ENCODE results near the gene NLGN1.
"Not testable (repeated sequence)": the region's sequence is repeated elsewhere in the genome, so short reads cannot be mapped to it uniquely, and the experiment has no call there.

NLGN1 gene

DNA sequence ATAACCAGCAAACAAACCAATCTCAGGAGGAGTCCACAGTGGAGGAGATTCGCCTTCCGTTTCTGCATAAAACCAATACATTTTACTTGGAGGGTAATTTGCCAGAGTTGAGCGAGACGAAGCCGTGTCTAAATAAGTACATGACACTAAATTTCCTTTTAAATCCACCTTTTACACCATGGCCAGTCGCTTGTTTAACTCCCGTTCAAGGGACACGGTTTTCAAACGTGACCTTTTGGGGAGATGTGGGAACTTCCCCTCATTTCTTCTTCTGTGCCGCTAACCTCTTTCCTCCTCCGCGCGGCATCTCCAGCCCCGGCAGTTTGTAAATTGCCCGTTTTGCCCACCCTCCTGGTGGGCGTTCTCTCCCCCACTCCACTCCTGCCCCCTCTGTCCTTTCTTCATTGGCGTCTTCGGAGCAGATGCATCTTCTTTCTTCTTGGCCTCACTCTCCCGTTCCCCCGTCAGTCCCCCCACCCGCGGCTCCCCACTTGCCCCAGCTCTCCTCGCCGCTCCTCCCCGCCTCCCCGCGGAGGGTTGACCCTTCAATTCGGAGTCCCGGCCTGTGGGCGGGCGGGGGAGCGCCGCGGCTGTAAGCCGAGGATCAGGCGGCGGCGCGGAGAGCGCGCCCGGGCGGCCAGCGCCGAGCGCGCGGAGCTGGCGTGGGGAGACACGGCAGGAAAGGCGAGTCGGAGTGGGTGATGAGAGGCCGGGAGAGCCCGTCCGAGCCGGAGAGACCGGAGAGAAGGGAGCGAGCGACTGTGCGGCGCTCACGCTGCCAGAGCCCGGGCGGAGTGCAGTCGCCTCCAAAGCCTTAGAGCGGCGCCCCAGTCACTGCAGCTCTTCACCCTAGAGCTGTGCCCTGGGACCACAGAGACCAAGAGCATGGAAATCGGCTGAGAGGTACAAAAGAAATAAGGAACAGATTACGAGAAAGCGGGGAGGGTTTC, at the start of gene NLGN1:
Gene NLGN1, plus strand, starts transcription at position 584 of the 950 bp plus-strand sequence.
- no peak for DNase-seq

DNA sequence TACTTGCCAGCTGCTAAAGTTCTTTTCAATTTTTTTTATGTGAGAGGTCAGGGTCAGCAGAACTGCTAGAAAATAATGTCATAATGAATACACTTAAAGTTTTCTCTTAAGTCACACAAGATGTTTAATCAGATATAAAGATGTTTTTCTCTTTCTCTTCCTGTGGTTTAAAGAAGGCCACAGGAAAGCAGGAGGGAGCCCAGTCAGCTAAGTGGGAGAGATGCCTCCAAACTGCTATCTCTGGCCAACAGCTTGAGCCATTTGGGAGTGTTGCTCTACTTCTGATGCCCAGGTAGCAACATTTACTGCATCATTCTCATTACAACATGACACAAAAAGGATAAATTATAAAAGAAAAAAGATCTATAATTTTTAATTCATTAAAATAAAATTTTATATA, 45.7 kb upstream of the NLGN1 start:
- no peak for DNase-seq

DNA sequence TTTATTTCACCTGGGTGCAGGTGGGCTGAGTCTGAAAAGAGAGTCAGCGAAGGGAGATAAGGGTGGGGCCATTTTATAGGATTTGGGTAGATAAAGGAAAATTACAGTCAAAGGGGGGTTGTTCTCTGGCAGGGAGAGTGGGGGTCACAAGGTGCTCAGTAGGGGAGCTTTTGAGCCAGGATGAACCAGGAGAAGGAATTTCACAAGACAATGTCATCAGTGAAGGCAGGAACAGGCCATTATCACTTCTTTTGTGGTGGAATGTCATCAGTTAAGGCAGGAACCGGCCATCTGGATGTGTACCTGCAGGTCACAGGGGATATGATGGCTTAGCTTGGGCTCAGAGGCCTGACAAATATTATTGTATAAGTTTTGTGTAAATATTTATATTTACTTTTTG, 44.4 kb upstream of the NLGN1 start:
- not testable (repeated sequence) for DNase-seq

DNA sequence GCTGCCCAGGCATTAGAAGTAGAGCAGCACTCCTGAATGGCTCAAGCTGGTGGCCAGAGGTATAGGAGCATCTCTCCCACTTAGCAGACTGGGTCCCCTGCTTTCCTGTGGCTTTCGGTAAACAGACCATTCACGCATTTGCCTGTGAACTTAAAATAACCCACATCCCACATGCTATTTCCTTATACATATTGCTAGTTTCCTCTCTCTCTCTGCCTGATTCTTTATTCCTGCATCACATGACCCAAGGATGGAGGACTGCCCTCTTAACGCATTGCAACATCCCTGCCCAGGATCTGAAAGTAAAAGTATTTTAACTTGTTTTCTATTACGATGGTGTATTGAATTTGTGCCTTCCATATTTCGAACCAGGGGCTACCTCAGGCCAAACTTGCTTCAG, 43.4 kb upstream of the NLGN1 start:
- DNase-seq: no peak

DNA sequence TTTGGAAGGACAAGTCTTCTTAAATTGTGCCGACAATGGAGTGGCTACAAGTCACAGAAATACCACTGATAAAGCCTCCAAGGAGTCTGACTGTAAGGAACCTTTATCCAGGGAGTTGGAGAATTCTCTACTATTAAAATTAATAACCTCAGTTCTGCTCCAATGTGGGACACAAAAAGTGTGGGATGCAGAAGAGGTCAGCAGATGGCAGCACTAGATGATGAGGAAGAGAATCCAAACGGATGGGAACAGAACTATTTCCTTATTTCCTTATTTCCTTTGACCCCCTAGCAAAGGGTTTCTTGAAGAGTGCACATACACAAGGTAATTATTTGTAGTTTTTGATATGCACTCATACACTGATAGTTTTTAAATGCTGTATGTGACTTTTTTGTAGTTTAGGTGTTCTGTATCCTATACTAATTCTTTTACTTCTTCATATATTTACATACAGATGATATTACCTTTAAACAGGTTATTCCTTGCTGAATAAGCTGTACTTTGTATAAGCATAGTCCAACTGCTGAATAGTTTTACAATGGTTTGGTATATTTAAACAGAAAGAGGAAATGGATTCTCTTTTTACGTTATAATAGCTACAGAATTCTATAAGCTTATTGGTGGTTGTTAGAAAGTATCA, 25.6 kb upstream of the NLGN1 start:
- no peak for DNase-seq

DNA sequence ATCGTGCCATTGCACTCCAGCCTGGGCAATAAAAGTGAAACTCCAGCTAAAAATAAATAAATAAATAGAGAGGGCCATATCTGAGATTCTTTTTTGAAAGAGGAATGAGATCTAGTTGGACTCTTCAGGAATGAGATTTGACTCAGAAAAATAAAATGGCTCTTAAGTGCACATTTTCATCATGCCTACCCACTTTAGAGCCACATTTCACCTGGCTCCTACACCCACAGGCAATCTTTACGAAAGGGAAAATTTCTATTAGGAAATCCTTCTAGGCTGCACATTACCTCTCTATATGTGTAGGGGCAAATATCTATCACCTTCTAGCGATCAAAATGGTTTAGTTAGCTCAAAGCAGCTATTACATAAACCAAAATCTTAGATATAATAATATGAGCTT, 16.9 kb upstream of the NLGN1 start:
- DNase-seq: no peak

DNA sequence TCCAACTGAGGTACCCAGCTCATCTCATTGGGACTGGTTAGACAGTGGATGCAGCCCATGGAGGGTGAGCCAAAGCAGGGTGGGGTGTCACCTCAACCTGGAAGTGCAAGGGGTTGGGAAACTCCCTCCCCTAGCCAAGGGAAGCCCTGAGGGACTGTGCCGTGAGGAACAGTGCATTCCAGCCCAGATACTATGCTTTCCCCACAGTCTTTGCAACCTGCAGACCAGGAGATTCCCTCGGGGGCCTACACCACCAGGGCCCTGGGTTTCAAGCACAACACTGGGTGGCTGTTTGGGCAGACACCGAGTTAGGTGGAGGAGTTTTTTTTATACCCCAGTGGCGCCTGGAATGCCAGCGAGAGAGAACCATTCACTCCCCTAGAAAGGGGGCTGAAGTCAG, 15.6 kb upstream of the NLGN1 start:
- DNase-seq: not testable (repeated sequence)

DNA sequence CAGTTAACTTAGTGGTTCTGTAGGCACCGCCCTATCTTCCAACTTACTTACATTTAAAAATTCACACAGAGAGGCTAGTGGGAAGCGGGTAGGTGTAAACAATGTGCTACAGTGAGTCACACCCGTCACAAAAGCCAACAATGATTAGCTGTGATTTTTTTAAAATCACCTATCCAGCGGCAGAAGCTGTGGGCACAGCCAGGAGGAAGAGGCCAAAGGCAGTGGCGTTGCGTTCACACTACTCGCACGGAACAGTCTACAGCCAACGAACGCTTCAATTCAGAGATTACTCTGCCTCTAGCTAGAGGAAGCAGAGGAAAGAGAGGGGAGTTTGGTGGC, 2.5 kb upstream of the NLGN1 start:
- no peak for DNase-seq

DNA sequence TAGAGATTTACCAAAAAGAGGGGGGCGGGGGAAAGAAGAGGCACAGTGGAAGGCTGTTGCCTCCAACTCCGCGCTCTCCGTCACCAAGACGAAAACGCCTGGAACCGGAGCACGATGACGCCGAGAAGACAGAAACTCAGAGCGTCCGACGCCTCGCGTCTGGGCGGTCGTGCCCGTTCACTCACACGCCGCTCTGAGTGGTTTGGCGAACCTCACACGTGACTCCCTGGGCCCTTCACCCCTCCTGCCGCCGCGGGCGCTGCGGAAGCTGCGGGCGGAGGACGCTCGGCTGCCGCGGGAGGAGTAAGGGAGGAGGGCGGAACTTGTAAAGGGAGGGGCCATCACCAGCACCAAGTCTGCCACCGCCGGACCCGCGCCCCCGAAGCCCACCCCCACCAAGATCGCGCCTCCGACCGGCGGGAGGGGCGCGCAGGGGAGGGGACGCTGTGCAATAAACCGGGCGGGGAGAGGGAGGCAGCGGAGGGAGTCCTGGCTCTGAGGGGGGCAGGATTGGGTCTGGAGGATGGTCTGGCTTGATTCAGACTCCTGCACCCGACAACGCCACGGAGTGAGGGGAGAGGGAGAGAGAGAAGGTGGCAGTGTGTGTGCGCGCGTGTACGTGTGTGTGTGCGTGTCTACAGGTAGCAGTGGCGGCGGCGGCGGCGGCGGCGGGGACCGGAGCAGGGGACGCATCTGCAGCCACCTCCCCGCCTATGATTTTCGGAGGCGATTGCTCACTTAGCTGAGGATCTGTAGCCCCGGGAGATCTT, 1.9 kb upstream of the NLGN1 start:
- DNase-seq: peak; percentile 27

DNA sequence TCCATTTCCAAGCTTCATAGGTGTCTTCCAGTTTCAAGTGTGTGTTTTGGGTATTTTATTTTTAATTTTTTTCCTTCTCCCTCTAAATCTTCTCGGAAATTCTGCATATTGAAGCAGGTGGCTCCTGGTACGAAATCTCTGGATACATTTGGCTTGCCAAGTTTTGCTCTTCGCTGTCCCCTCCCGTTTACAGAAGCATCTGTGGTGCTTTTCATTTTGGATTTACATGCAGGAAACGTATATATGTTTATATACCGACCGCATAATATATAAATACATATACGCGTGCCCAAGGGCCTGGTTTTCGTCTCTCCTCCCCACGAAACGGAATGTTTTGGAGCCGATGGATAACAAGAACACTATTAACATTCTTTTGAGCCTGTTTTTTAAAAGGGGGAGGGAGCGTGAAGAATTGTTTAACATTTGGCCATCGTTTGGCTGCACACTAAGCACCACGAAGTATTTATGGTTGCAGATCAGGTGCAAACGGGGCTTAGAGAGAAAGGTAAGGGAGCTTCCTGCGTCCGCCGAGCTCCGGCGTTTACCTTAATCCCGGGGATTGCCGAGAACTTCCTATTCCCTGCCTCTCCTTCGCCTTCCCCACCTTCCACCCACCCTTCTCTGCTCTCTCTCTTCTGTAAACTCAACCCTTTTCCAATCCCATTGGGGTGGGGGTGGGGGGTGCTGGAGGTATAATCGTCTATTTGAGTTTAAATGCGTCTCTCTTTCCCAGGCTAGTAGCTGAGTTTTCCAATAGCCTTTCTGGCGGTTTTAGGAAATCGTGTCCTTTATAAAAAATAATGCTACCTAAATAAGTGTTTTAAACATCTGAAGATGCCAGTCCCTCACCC, 1.1 kb upstream of the NLGN1 start:
- no peak for DNase-seq

DNA sequence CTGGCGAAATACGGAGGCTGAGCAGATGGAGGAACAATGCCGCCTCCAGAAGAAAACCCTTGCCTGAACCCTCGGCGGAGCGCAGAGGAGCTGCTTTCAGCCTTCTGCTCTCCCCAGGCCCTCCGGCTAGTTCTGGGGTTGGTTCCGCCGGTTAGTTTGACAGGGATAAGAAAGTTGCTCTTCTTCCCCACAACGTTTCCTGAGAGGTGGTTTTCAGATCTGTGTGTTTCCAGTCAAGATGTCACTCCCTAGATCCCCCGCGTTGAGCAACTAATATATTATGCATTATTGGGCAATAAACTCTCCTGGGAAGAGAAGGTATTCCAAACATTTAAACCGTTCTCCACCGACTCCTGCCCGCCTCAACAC, 551 bp downstream of the NLGN1 start:
- DNase-seq: no peak

DNA sequence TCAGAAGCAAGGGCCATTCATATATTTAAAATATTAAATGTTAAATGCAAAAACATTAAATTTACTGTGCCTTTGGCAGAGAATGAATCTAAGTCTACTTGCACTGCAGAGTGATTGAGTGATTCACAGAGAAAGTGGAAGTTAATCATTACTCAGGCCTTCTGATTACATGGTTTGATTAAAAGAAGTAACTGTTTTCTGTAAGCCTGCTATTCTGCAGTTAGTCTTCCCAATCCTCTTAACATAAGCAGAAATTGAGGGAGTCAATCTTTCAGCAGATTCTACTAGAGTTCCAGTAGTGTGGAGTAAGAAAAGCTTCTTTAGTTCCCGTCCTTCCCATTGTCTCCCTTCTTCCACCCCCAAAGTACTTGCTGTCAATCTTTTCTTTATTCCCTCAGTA, 1.5 kb downstream of the NLGN1 start:
- no peak for DNase-seq

DNA sequence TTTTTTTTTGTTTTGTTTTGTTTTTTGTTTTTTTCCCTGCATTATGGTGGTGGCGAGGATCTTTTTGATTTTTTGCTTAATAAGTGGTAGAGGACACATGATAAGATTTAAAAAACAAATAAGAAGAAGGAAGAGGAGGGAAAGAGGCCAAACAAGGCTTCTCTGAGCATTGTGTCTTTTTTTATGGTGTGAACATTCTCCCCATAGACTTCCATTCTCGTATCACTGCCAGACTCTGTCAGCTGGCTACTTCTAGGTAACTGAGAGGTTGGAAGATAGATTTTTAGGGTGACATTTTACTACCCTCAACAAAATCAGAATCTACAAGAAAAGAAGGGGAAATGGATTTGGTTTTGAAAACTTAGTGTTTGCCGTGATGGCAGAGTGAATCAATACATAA, 3.8 kb downstream of the NLGN1 start:
- DNase-seq: no peak

DNA sequence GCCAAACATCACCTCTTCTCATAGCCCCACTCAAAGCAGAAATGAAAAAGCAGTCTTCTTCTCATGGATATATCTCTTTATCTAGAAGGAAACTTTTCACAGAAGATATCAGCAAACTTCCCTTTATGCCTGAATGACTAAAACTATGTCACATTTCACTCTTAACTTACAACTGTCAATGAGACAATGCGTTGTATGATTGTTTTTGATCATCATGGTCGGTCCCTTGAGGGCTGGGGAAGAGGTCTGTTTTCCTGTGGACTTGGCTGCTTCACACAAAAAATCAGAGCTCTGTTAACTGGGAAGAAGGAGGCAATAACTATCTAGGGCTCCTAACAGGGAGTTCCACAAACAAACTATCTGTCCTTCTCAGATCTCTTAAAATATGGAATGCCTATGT, 5.1 kb downstream of the NLGN1 start:
- no peak for DNase-seq

DNA sequence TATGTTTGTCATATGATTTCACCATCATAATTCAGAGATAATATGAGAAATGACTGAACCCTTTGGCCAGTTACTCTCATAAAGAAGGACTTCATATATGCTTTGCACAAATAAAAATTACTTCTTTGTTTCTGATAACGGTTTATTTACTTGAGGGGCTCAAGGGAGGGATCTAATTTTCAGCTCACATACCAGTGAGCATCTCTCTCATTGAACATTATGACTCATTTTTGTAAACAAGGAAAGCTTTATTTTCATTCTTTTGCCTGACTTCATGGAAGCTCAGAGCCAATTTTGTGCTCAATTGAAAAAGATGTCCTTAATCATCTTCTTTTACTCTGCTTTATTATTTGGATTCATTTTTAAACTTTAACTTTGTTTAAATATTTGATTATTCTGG, 5.8 kb downstream of the NLGN1 start:
- DNase-seq: no peak

DNA sequence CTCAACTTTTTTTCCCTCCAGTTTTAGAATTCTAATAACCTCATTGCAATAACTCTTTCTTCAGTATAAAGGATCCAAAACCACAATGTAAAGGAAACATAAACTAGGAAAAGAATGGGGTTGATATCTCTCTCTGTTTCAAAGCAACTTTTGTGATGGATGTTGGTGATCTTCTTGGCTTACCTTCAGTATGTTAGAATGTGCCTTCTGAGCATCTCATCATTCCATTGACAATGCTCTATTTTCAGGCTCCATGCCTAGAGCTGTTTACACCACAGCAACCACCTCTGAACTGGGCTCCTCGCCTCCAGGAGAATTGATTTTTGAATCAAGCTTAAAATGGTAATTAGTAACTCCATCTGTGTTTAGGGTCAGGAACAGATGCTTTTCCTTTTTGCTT, 6.6 kb downstream of the NLGN1 start:
- no peak for DNase-seq

DNA sequence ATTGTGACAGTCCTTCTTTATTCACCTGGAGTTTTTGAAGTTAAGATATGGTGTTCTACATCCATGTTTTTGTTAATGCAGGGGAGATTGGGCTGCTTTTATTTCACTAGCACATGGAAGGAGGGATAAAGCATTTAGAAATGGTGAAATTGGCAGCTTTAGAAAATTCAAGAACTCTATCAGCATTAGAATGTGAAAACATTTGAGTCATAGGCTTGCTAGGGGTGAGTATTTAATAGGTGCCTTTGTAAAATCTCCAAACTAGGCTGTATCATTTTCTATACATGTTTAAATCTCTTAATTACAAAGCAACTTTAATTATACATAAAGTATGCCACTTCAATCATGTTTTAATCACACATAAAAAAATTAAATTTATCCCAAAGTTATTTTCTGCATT, 12.9 kb downstream of the NLGN1 start:
- DNase-seq: no peak

DNA sequence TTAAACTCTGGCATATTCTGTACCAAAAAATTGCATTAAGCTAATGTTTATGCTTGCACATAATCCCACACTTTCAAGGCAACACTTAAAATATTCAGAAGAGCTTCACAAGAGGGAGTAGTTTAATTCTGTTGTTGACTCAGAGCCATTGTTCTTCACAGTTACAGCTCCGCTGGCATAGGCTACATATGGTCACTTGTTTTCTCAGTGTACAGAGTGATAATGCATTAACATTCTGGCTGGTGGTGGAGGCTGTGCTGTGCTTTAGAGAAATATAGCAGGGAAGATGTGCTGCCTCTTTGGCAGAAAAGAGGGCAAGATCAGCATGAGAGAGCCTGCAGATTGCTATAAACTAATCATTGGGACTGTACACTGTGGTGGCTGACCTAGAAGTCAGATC, 13.3 kb downstream of the NLGN1 start:
- no peak for DNase-seq

DNA sequence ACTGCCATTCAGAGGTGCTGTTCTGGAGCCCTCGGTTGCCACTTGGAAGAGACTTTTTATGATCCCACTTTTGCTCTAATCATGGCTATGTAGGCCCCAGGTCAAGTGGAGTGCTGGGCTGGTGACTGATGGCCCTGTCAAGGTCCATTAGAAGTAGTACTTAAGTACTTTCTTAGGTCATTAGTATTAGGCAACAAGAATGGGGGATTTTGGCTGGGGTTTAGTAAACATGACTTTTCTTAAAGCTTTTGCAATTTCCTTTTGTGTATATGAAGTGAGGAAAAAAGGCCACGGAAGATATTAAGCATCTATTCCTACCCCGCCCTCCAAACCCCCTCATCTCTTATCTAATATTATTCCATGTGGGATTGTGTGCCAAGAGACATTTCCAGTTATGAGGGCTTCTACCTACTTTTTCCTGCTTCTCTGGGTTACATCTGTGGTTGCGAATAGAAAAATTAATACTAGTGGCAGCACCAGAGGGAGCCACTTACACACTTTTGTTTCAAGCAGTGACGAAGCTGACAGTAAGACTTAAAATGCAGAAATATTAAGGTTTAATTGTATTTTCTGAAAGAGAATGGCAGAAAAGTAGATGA, 13.9 kb downstream of the NLGN1 start:
- DNase-seq: no peak

DNA sequence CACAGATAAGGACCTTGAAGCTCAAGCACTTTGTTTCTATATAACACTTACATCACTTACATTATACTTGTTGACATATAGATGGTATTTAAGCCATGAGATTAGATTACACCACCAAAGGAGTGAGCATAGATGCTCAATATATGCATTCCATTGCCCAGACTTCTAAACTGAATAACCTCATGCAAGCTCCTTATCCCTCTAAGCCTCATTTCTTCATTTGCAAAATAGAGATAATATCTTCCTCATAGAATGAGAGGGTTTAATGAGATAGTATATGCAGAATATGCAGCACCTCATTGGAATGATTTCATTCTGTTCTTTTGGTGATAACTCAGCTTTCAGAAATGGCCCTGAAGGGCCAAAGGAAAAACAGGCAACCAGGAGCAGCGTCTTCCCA, 18.5 kb downstream of the NLGN1 start:
- no peak for DNase-seq

DNA sequence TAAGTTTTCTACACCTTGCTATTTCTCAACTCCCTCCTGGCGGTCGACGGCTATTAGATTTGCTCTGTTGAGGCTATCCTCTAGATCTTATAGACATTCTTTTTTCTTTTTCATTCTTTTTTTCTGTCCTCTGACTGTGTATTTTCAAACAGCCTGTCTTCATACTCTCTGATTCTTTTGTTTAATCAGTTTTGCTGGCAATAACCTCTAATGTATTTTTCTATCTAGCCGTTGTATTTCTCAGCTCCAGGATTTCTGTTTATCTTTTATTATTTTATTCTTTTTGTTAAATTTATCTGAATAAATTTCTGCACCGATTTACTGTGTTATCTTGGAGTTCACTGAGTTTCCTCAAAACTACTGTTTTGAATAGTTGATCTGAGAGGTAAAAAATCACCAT, 31.5 kb downstream of the NLGN1 start:
- DNase-seq: no peak

DNA sequence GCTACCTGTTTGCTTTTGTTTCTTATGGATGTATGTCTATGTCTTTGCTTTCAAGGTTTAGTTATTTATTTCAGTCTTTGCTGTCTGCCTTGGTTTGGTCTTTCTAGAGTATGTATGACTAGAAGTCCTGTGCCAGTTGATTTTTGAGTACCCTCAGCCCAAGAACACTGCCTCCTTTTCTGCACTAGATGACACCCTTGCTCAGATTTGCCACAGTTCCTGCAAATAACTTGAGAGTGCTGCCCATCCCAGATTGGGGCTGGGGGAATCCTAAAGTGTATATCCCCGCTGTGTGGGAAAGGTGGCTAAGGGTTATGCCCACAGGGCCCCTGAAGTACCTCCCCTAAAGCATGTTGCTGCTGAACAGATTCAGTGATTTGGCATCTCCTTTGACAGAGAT, 32.0 kb downstream of the NLGN1 start:
- DNase-seq: no peak

DNA sequence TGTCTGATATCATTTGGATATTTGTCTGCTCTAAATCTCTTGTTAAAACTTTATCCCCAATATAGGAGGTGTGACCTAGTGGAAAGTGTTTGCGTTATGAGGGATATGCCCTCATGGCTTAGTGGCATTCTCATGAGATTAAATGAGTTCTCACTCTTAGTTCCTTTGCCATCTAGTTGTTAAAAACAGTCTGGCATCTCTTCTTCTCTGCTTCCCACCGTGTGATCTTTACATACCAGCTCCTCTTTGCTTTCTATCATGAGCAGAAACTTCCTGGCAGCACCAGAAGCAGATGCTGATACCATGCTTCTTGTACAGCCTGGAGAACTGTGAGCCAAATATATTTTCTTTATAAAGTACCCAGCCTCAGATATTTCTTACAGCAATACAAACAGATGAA, 33.0 kb downstream of the NLGN1 start:
- DNase-seq: no peak
